IMR-90 (cell line): ENCODE data around the gene FOXP4.

ENCODE experiments used
- BHLHE40 ChIP-seq: fragments of 150-350 bp; IDR thresholded peaks from 2 replicates; pipeline ENCODE4 v1.6.1; 2016; ENCODE audit warnings: mild to moderate bottlenecking, low read depth, low read length
- CHD1 ChIP-seq: IDR thresholded peaks from 2 replicates; pipeline ENCODE4 v1.6.1; 2012; ENCODE audit warnings: low read depth, low read length, improper control_type of control experiment
- CTCF ChIP-seq: conservative IDR thresholded peaks from 2 replicates; pipeline ENCODE4 v1.5.1; 2012; ENCODE audit warnings: mild to moderate bottlenecking, low read depth, low read length, improper control_type of control experiment
- ELK1 ChIP-seq: fragments of 150-350 bp; IDR thresholded peaks from 2 replicates; pipeline ENCODE4 v1.6.1; 2016; ENCODE audit warnings: low read depth, mild to moderate bottlenecking, low read length, moderate library complexity, borderline replicate concordance
- FOS ChIP-seq: fragments of 150-350 bp; IDR thresholded peaks from 2 replicates; pipeline ENCODE4 v1.6.1; 2016; ENCODE audit warnings: low read depth, low read length
- MAZ ChIP-seq: IDR thresholded peaks from 2 replicates; pipeline ENCODE4 v1.6.1; 2012; ENCODE audit warnings: low read depth, mild to moderate bottlenecking, low read length, improper control_type of control experiment, moderate library complexity, borderline replicate concordance
- MXI1 ChIP-seq: IDR thresholded peaks from 2 replicates; pipeline ENCODE4 v1.6.1; 2012; ENCODE audit warnings: low read depth, mild to moderate bottlenecking, low read length, moderate library complexity, borderline replicate concordance
- POLR2A ChIP-seq: IDR thresholded peaks from 2 replicates; pipeline ENCODE4 v1.6.1; 2012; ENCODE audit warnings: mild to moderate bottlenecking, low read depth, low read length
- RAD21 ChIP-seq: IDR thresholded peaks from 2 replicates; pipeline ENCODE4 v1.6.1; 2012; ENCODE audit warnings: low read length, improper control_type of control experiment
- RCOR1 ChIP-seq: IDR thresholded peaks from 2 replicates; pipeline ENCODE4 v1.6.1; 2012; ENCODE audit warnings: mild to moderate bottlenecking, low read length, improper control_type of control experiment; ENCODE audit not compliant: insufficient replicate concordance
- USF2 ChIP-seq: fragments of 150-350 bp; IDR thresholded peaks from 2 replicates; pipeline ENCODE4 v1.6.1; 2017; ENCODE audit warnings: mild to moderate bottlenecking, antibody characterized with exemption, low read length, low read depth

- TF ChIP-seq RCOR1, result no peak
- TF ChIP-seq POLR2A, result no peak
- no peak for TF ChIP-seq MXI1
- no peak for TF ChIP-seq RAD21
- no peak for TF ChIP-seq CTCF
- no peak for TF ChIP-seq USF2
- no peak for TF ChIP-seq BHLHE40
- TF ChIP-seq MAZ, result no peak
- TF ChIP-seq ELK1, result no peak
- no peak for TF ChIP-seq FOS
- no peak for TF ChIP-seq CHD1
Observed at GRCh38 chr6:41597246-41598000, 51.2 kb downstream of the FOXP4 start.
